BLaER1 treated with 17β-estradiol and CSF1 and Interleukin-3, amounts not matched to agents 10 nM and 100 nM (cell line): Measurements from ENCODE around the gene TSPAN18.

Experiments
- H3K27ac ChIP-seq, 11 experiments: shearing (Covaris generic); formaldehyde crosslinking; 2 replicates each; pipeline ENCODE4 v1.8.1; 2022
- H3K27me3 ChIP-seq, 11 experiments: shearing (Covaris generic); formaldehyde crosslinking; 2 replicates each; pipeline ENCODE4 v1.8.1; 2022
- H3K36me3 ChIP-seq, 11 experiments: shearing (Covaris generic); formaldehyde crosslinking; 2 replicates each; pipeline ENCODE4 v1.8.1; 2022
- H3K4me1 ChIP-seq, 10 experiments: shearing (Covaris generic); formaldehyde crosslinking; 2 replicates each; pipeline ENCODE4 v1.8.1; 2022
- H3K4me2 ChIP-seq, 11 experiments: shearing (Covaris generic); formaldehyde crosslinking; 2 replicates each; pipeline ENCODE4 v1.8.1; 2022
- H3K4me3 ChIP-seq, 10 experiments: shearing (Covaris generic); formaldehyde crosslinking; 2 replicates each; pipeline ENCODE4 v1.8.1; 2022
- H3K9ac ChIP-seq, 11 experiments: shearing (Covaris generic); formaldehyde crosslinking; 2 replicates each; pipeline ENCODE4 v1.8.1; 2022
- H3K9me3 ChIP-seq, 11 experiments: shearing (Covaris generic); formaldehyde crosslinking; replicated peaks in 1 of 11; 2 replicates each; pipeline ENCODE4 v1.8.1; 2022
- H4K20me1 ChIP-seq, 11 experiments: shearing (Covaris generic); formaldehyde crosslinking; 2 replicates each; pipeline ENCODE4 v1.8.1; 2022
- Cebpa-rat ChIP-seq, 11 experiments: shearing (Covaris generic); IDR thresholded peaks; 2 replicates each; pipeline ENCODE4 v1.8.1; 2022

The TSPAN18 gene

GRCh38 chr11:44787981-44788380 lies 61.2 kb downstream of the TSPAN18 start:
- Histone ChIP-seq H3K9me3 (no peaks in the 10 kb centered on the region), H3K4me1 (peaks cover 12 to 30% (median 23%) of the 10 kb centered on the region in 10 experiments)
- TF ChIP-seq Cebpa-rat (IDR thresholded peaks at IDR 0.05), result no peak

GRCh38 chr11:44788536-44789261 lies 61.9 kb downstream of the TSPAN18 start:
- H3K9ac ChIP-seq, result peak overlapping the region in 1 of 11 experiments; percentile 29; a peak in 2 of 22 replicates
- peak overlapping the region; percentile 36 to 64 (median 52); a peak in 21 of 22 replicates for H3K4me2 ChIP-seq
- H3K4me3 ChIP-seq, result no peak overlapping the region
- H3K27ac ChIP-seq, result no peak overlapping the region
- peaks cover 12 to 26% (median 21%) of the 10 kb centered on the region in 10 experiments for H3K4me1 ChIP-seq
- no peaks in the 10 kb centered on the region for H3K9me3 ChIP-seq
- TF ChIP-seq Cebpa-rat (IDR thresholded peaks at IDR 0.05), result no peak
- H3K36me3 ChIP-seq, result no peaks in the 10 kb centered on the region
- H3K27me3 ChIP-seq, result peaks cover 0 to 9% (median 0%) of the 10 kb centered on the region in 11 experiments; a peak in 2 of 22 replicates
- H4K20me1 ChIP-seq, result peaks cover 0 to 17% (median 0%) of the 10 kb centered on the region in 11 experiments; a peak in 3 of 22 replicates

More at GRCh38 chr11:44787981-44788380, 61.2 kb downstream of the TSPAN18 start:
- no peak overlapping the region for H3K27ac ChIP-seq
- H3K36me3 ChIP-seq, result no peaks in the 10 kb centered on the region
- peaks cover 0 to 13% (median 0%) of the 10 kb centered on the region in 11 experiments; a peak in 3 of 22 replicates for H4K20me1 ChIP-seq
- H3K4me2 ChIP-seq, result no peak overlapping the region
- no peak overlapping the region for H3K4me3 ChIP-seq
- peaks cover 0 to 9% (median 0%) of the 10 kb centered on the region in 11 experiments; a peak in 2 of 22 replicates for H3K27me3 ChIP-seq
- H3K9ac ChIP-seq, result no peak overlapping the region

- Histone ChIP-seq H3K4me1 (peaks cover 5 to 18% (median 13%) of the 10 kb centered on the region in 10 experiments), H3K4me2 (peak overlapping the region in 7 of 11 experiments; percentile 41 to 64 (median 52); a peak in 9 of 22 replicates), H3K27ac (no peak overlapping the region), H3K27me3 (peaks cover 0 to 9% (median 0%) of the 10 kb centered on the region in 11 experiments; a peak in 2 of 22 replicates), H3K36me3 (no peaks in the 10 kb centered on the region), H3K9me3 (no peaks in the 10 kb centered on the region), H4K20me1 (peaks cover 0 to 17% (median 0%) of the 10 kb centered on the region in 11 experiments; a peak in 3 of 22 replicates), H3K4me3 (no peak overlapping the region), H3K9ac (no peak overlapping the region)
- no peak for TF ChIP-seq Cebpa-rat (IDR thresholded peaks at IDR 0.05)
Observed at GRCh38 chr11:44789496-44789895, 62.7 kb downstream of the TSPAN18 start.

GRCh38 chr11:44790211-44790610 lies 63.4 kb downstream of the TSPAN18 start:
- no peaks in the 10 kb centered on the region for H3K36me3 ChIP-seq
- no peak overlapping the region for H3K27ac ChIP-seq
- no peak overlapping the region for H3K4me3 ChIP-seq
- peaks cover 0 to 9% (median 0%) of the 10 kb centered on the region in 11 experiments; a peak in 2 of 22 replicates for H3K27me3 ChIP-seq
- H4K20me1 ChIP-seq, result peaks cover 0 to 16% (median 0%) of the 10 kb centered on the region in 11 experiments; a peak in 3 of 22 replicates
- H3K9ac ChIP-seq, result no peak overlapping the region
- no peaks in the 10 kb centered on the region for H3K9me3 ChIP-seq
- no peak overlapping the region for H3K4me2 ChIP-seq
- H3K4me1 ChIP-seq, result peaks cover 5 to 13% (median 10%) of the 10 kb centered on the region in 10 experiments
- no peak for TF ChIP-seq Cebpa-rat (IDR thresholded peaks at IDR 0.05)

- peaks cover 5 to 13% (median 10%) of the 10 kb centered on the region in 10 experiments for H3K4me1 ChIP-seq
- H3K27me3 ChIP-seq, result peaks cover 0 to 9% (median 0%) of the 10 kb centered on the region in 11 experiments; a peak in 2 of 22 replicates
- H3K27ac ChIP-seq, result no peak overlapping the region
- no peaks in the 10 kb centered on the region for H3K36me3 ChIP-seq
- H4K20me1 ChIP-seq, result peaks cover 0 to 8% (median 0%) of the 10 kb centered on the region in 11 experiments; a peak in 2 of 22 replicates
- no peak overlapping the region for H3K9ac ChIP-seq
- no peak overlapping the region for H3K4me3 ChIP-seq
- no peaks in the 10 kb centered on the region for H3K9me3 ChIP-seq
- no peak for TF ChIP-seq Cebpa-rat (IDR thresholded peaks at IDR 0.05)
- H3K4me2 ChIP-seq, result no peak overlapping the region
Observed at GRCh38 chr11:44791316-44791925, 64.7 kb downstream of the TSPAN18 start.

DNA sequence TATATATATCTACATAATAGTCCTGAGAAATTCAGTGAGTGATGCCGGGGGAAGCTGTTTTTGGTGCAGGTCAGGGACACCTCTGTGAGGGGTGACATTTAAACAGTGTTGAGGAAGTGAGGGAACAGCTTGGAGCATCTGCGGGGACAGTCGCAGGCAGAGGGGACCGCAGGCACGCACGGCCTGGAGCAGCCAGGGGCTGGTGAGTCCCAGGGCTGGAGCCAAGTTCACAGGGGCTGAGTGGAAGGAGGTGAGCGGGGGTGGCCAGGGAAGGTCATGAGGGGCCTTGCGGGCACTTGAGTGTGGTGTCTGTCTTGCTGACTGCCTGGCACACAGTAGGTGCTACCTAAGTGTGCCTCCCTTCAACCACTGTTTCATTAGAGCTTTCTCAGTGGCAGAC lies 65.4 kb downstream of the TSPAN18 start:
- TF ChIP-seq Cebpa-rat (IDR thresholded peaks at IDR 0.05), result no peak
- peaks cover 0 to 9% (median 0%) of the 10 kb centered on the region in 11 experiments; a peak in 2 of 22 replicates for H3K27me3 ChIP-seq

GRCh38 chr11:44793350-44794090 lies 66.8 kb downstream of the TSPAN18 start:
- H3K27me3 ChIP-seq, result peaks cover 0 to 8% (median 0%) of the 10 kb centered on the region in 11 experiments; a peak in 2 of 22 replicates
- H3K4me2 ChIP-seq, result no peak overlapping the region
- H3K27ac ChIP-seq, result no peak overlapping the region
- H3K4me1 ChIP-seq, result peaks cover 5 to 12% (median 9%) of the 10 kb centered on the region in 10 experiments
- H3K36me3 ChIP-seq, result no peaks in the 10 kb centered on the region
- no peak overlapping the region for H3K9ac ChIP-seq
- H3K4me3 ChIP-seq, result no peak overlapping the region
- peaks cover 0 to 8% (median 0%) of the 10 kb centered on the region in 11 experiments; a peak in 2 of 22 replicates for H4K20me1 ChIP-seq
- no peaks in the 10 kb centered on the region for H3K9me3 ChIP-seq
- no peak for TF ChIP-seq Cebpa-rat (IDR thresholded peaks at IDR 0.05)

More for the DNA sequence above, 65.4 kb downstream of the TSPAN18 start:
- no peaks in the 10 kb centered on the region for H3K36me3 ChIP-seq
- H3K4me3 ChIP-seq, result no peak overlapping the region
- no peak overlapping the region for H3K27ac ChIP-seq
- H3K4me1 ChIP-seq, result peaks cover 5 to 13% (median 10%) of the 10 kb centered on the region in 10 experiments
- H4K20me1 ChIP-seq, result peaks cover 0 to 8% (median 0%) of the 10 kb centered on the region in 11 experiments; a peak in 2 of 22 replicates
- H3K9me3 ChIP-seq, result no peaks in the 10 kb centered on the region
- H3K4me2 ChIP-seq, result no peak overlapping the region
- H3K9ac ChIP-seq, result no peak overlapping the region

DNA sequence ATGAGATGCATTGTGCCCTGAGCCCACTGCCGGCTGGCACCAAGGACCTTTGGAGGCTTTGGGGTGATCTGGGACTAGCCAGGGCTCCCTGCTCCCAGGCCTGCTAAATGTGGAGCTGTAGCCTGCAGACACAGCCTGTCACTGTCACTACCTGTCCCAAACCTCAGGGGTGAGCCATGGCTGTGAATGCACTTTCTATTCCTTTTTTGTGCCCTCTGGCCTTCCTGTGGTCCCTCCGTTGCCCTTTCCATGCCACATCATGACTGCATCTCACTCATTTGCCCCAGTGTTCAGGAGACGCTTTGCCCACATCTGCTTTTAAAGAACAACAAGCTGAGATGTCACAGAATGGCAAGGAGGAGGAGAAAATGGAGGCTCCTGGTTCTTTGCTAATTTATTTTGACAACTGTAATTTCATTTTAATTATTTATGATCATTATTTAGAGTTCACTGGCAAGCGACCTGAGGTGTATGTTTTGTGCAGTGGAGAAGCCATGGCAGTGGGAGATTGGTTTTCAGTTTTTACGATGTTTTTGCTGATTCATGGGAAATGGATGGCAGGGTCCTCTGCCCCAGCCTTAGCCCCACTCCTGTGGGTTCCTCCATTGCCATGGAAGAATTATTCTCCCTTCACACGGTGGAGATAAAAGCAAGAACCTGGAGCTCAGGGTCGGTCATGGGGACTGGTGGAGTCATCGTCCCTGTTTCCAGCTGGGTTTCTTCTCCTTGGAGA lies 69.2 kb downstream of the TSPAN18 start:
- Histone ChIP-seq H3K4me3 (no peak overlapping the region), H3K36me3 (no peaks in the 10 kb centered on the region), H3K9me3 (no peaks in the 10 kb centered on the region), H3K27ac (no peak overlapping the region), H3K4me1 (peaks cover 0 to 3% (median 0%) of the 10 kb centered on the region in 10 experiments; a peak in 4 of 20 replicates), H4K20me1 (peaks cover 0 to 8% (median 0%) of the 10 kb centered on the region in 11 experiments; a peak in 2 of 22 replicates), H3K27me3 (no peaks in the 10 kb centered on the region), H3K4me2 (no peak overlapping the region), H3K9ac (no peak overlapping the region)
- TF ChIP-seq Cebpa-rat (IDR thresholded peaks at IDR 0.05), result no peak
